ENCODE data around the gene CGNL1.

DNA sequence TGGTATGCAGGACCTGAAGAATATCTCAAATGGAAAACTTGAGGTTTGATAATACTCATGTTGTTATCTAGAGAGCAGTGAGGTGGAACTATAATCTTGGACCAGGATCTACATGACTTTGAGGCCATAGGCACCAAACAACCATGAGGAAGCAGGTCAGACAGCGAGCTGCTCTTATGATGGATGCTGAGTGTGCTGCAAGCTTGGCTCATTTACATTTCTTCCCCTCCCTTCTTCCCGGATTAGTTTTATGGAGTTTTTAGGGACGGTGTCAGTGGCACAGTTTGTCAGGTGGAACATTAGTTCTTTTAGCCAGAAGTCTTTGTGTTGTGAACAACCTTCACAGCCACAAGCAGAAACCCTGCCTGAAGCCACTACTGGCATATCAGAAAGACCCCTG, 207.4 kb downstream of the CGNL1 start:
- TF ChIP-seq EZH2phosphoT487 (IDR thresholded peaks at IDR 0.05; ENCODE audit: borderline replicate concordance) = no peak
- TF ChIP-seq, protein P1, sequence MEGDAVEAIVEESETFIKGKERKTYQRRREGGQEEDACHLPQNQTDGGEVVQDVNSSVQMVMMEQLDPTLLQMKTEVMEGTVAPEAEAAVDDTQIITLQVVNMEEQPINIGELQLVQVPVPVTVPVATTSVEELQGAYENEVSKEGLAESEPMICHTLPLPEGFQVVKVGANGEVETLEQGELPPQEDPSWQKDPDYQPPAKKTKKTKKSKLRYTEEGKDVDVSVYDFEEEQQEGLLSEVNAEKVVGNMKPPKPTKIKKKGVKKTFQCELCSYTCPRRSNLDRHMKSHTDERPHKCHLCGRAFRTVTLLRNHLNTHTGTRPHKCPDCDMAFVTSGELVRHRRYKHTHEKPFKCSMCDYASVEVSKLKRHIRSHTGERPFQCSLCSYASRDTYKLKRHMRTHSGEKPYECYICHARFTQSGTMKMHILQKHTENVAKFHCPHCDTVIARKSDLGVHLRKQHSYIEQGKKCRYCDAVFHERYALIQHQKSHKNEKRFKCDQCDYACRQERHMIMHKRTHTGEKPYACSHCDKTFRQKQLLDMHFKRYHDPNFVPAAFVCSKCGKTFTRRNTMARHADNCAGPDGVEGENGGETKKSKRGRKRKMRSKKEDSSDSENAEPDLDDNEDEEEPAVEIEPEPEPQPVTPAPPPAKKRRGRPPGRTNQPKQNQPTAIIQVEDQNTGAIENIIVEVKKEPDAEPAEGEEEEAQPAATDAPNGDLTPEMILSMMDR (conservative IDR thresholded peaks at IDR 0.05; ENCODE audit: low read length) = no peak

Measured in Loucy (cell line).